K562 (cell line): Measurements from ENCODE around the gene ACR. TPM values are rescaled to one million over a fixed set of nuclear protein-coding genes. Genes with fewer than 3 reads are reported as not detected.
A peak's percentile ranks its signal among the peaks of the same experiment; 100 is the strongest.

ENCODE experiments used
- BHLHE40 ChIP-seq: IDR thresholded peaks from 2 replicates; pipeline ENCODE4 v1.6.1; 2011; ENCODE audit warnings: low read length, improper control_type of control experiment
- EP400 ChIP-seq: fragments of 450-650 bp; IDR thresholded peaks from 2 replicates; pipeline ENCODE4 v1.6.1; 2017; ENCODE audit warnings: antibody characterized with exemption, mild to moderate bottlenecking, moderate library complexity
- L3MBTL2 ChIP-seq: fragments of 450-650 bp; IDR thresholded peaks from 2 replicates; pipeline ENCODE4 v1.6.1; 2016; ENCODE audit warnings: mild to moderate bottlenecking, moderate library complexity
- MYC ChIP-seq, 2 experiments: fragments of 250-450 bp in 1 of 2; sonication (Bioruptor Pico) in 1 of 2; IDR thresholded peaks; 2 replicates each; pipeline versions ENCODE4 v1.5.1 to v1.6.1; 2012 to 2021; ENCODE audit warnings: low read depth in 2 of 2, borderline replicate concordance in 1 of 2, improper control_type of control experiment in 1 of 2, low read length in 1 of 2, mild to moderate bottlenecking in 1 of 2, moderate library complexity in 1 of 2
- RAD21 ChIP-seq, 2 experiments: fragments of 250-450 bp in 1 of 2; fragments of 450-650 bp in 1 of 2; sonication (Bioruptor Pico) in 1 of 2; formaldehyde crosslinking in 1 of 2; IDR thresholded peaks in 1 of 2; conservative IDR thresholded peaks in 1 of 2; 2 replicates each; pipeline versions ENCODE4 v1.4.0 to v1.8.0; 2020 to 2022; ENCODE audit warnings: mild to moderate bottlenecking in 2 of 2, moderate library complexity in 1 of 2
- REST ChIP-seq, 2 experiments: fragments of 450-650 bp; formaldehyde crosslinking in 1 of 2; IDR thresholded peaks; 2 replicates each; pipeline versions ENCODE4 v1.4.0 to v1.6.1; 2014 to 2020; ENCODE audit warnings: mild to moderate bottlenecking in 2 of 2, borderline replicate concordance in 1 of 2, low read depth in 1 of 2
- USF1 ChIP-seq: sonication (generic); formaldehyde crosslinking; IDR thresholded peaks from 2 replicates; pipeline ENCODE4 v1.9.0; 2022; ENCODE audit warnings: mild to moderate bottlenecking, missing genetic modification reagents
- USF2 ChIP-seq: sonication (generic); formaldehyde crosslinking; IDR thresholded peaks from 2 replicates; pipeline ENCODE4 v1.5.0; 2020; ENCODE audit warnings: missing genetic modification reagents
- polyA plus RNA-seq, 8 experiments: library from polyadenylated mRNA; depleted of rRNA in 4 of 8; stranded (reverse) in 5 of 8; unstranded in 3 of 8; fragments of >200 nt; fragmentation: Nextera tagmentation in 2 of 8; fragmentation: Illumina TruSeq in 1 of 8; extraction: Ambion mirVana in 2 of 8; extraction: Trizol in 1 of 8; gene quantifications; 2 replicates each; pipeline versions ENCODE4 v1.2.1 to v1.2.3, GENCODE V29; 2011 to 2014; ENCODE audit warnings: inconsistent platforms in 1 of 8, missing spikeins in 1 of 8
- total RNA-seq, 7 experiments: library from RNA; depleted of rRNA in 6 of 7; stranded (reverse); fragments of >200 nt in 6 of 7; fragmentation: Illumina TruSeq in 2 of 7; extraction: Trizol in 2 of 7; gene quantifications; 2 replicates each; pipeline versions ENCODE4 v1.2.1 to v1.2.3, GENCODE V29; 2011 to 2021; ENCODE audit warnings: low replicate concordance in 1 of 7
- TF ChIP-seq, protein P1 (sequence below): sonication (generic); formaldehyde crosslinking; IDR thresholded peaks from 2 replicates; pipeline ENCODE4 v1.9.0; 2022; ENCODE audit warnings: mild to moderate bottlenecking, missing genetic modification reagents
- TF ChIP-seq, protein P2 (sequence below): fragments of 450-650 bp; IDR thresholded peaks from 2 replicates; pipeline ENCODE4 v1.6.1; 2016; ENCODE audit warnings: antibody characterized with exemption
- TF ChIP-seq, protein P3 (sequence below), 2 experiments: IDR thresholded peaks; 2 replicates each; pipeline ENCODE4 v1.6.1; 2011; ENCODE audit warnings: borderline replicate concordance in 1 of 2, control low read depth in 1 of 2, low read depth in 1 of 2, low read length in 1 of 2, mild to moderate bottlenecking in 1 of 2, mixed read lengths in 1 of 2, moderate library complexity in 1 of 2; ENCODE audit not compliant: insufficient read depth in 1 of 2, insufficient read length in 1 of 2, poor library complexity in 1 of 2, severe bottlenecking in 1 of 2; ENCODE audit errors: extremely low read depth in 1 of 2

The ACR gene
- total and polyA plus RNA-seq, 9 of the 15 experiments (the other 6 are each of a cell fraction or from before 2014, with no cell fraction given), result not detected

DNA sequence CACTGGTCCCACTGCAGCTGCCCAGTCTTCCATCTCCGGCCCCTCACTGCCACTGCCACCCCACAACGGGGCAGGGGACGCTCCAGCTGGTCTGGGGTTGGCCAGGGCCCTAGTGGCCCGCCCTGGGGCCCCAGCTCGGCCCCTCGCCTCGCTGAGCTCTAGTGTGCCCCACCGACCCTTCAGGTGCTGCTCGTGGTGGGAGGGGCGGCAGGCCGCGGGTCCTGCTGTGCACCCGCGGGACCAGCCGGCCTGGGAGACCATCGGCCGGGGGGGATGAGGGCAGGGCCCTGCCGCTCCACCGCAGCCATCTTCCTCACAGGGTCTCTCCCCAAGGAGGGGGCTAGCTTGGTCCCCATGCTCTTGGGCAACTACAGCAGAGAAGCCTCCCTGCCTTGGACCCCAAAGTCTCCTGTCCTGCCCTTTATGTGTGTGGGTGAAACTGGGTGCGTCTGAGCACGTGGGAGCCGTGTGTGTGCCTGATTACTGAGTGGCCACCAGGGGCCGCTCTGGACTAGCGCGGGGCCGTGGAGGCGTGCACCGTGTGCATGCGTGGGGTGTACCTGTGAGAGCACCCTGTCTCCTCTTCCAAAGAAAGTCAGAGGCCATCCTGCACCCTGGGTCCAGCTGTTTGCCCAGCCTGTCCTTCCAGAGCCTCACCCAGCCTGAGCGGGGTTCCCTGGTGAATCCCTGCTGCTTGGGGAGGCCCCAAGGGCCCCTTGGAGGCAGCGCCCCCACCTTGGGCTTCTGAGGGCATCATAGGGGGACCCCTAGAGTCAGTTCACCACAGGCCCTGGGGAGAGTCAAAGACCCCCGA, 6.0 kb upstream of the ACR start (continued):
- TF ChIP-seq REST (IDR thresholded peaks at IDR 0.05; ENCODE audit: borderline replicate concordance) (peak; percentile 72; the same call in 1 of the 2 replicates), REST (CRISPR knock-in tag; IDR thresholded peaks at IDR 0.05; ENCODE audit: low read depth) (no peak), MYC (IDR thresholded peaks at IDR 0.05; ENCODE audit: low read depth, low read length) (peak; percentile 94), MYC (CRISPR knock-in tag; IDR thresholded peaks at IDR 0.05; ENCODE audit: borderline replicate concordance, low read depth) (no peak), RAD21 (CRISPR knock-in tag; conservative IDR thresholded peaks at IDR 0.05 in 1 of 2, IDR thresholded peaks at IDR 0.05 in 1 of 2) (peak; percentile 68 to 79), USF1 (CRISPR knock-in tag) (peak; percentile 75), EP400 (peak; percentile 48; the same call in 1 of the 2 replicates), BHLHE40 (peak; percentile 74), L3MBTL2 (peak; percentile 76), USF2 (CRISPR knock-in tag) (peak; percentile 53)
- TF ChIP-seq, protein P1, sequence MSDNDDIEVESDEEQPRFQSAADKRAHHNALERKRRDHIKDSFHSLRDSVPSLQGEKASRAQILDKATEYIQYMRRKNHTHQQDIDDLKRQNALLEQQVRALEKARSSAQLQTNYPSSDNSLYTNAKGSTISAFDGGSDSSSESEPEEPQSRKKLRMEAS (CRISPR knock-in tag), result peak; percentile 83
- TF ChIP-seq, protein P2, sequence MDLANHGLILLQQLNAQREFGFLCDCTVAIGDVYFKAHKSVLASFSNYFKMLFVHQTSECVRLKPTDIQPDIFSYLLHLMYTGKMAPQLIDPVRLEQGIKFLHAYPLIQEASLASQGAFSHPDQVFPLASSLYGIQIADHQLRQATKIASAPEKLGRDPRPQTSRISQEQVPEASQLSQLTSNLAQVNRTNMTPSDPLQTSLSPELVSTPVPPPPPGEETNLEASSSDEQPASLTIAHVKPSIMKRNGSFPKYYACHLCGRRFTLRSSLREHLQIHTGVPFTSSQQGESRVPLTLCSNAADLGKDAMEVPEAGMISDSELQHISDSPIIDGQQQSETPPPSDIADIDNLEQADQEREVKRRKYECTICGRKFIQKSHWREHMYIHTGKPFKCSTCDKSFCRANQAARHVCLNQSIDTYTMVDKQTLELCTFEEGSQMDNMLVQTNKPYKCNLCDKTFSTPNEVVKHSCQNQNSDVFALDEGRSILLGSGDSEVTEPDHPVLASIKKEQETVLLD, result 0 out of 2 replicates have a peak, but pooled peaks have one; percentile 56
- TF ChIP-seq, protein P3, sequence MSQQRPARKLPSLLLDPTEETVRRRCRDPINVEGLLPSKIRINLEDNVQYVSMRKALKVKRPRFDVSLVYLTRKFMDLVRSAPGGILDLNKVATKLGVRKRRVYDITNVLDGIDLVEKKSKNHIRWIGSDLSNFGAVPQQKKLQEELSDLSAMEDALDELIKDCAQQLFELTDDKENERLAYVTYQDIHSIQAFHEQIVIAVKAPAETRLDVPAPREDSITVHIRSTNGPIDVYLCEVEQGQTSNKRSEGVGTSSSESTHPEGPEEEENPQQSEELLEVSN (IDR thresholded peaks at IDR 0.05; ENCODE audit: borderline replicate concordance in 1 of 2, extremely low read depth in 1 of 2, insufficient read depth in 1 of 2, insufficient read length in 1 of 2, low read depth in 1 of 2, low read length in 1 of 2, poor library complexity in 1 of 2, severe bottlenecking in 1 of 2), result peak; percentile 39 to 64
